ENCODE measurements around the gene NCR3LG1.

DNA sequence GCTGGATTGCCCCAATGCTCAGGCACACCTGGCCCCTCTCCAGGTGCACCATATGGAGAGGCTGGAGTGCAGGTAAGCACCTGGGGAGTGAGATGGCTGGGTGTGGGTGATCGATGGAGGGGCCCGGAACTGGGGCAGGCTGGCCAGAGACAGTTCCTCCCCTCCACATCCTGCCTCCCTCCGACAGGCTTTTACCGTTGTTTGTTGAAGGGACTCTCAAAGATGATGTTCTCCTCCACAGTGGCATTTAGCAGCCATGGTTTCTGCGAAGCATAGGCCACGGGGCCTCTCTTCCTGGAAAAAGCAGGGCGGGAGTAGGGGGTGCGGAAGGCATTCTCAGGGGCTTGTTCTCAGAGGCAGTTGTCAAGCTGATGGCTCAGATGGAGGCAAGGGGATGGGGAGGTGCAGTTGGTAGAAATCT, 62.7 kb downstream of the NCR3LG1 start:
- TF ChIP-seq, protein P1, sequence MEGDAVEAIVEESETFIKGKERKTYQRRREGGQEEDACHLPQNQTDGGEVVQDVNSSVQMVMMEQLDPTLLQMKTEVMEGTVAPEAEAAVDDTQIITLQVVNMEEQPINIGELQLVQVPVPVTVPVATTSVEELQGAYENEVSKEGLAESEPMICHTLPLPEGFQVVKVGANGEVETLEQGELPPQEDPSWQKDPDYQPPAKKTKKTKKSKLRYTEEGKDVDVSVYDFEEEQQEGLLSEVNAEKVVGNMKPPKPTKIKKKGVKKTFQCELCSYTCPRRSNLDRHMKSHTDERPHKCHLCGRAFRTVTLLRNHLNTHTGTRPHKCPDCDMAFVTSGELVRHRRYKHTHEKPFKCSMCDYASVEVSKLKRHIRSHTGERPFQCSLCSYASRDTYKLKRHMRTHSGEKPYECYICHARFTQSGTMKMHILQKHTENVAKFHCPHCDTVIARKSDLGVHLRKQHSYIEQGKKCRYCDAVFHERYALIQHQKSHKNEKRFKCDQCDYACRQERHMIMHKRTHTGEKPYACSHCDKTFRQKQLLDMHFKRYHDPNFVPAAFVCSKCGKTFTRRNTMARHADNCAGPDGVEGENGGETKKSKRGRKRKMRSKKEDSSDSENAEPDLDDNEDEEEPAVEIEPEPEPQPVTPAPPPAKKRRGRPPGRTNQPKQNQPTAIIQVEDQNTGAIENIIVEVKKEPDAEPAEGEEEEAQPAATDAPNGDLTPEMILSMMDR (IDR thresholded peaks at IDR 0.05): no peak
- TF ChIP-seq POLR2A (IDR thresholded peaks at IDR 0.05): no peak
- TF ChIP-seq POLR2AphosphoS5 (IDR thresholded peaks at IDR 0.05): no peak
- TF ChIP-seq EP300 (IDR thresholded peaks at IDR 0.05; ENCODE audit: low read depth): no peak
